OCI-LY7 (cell line): ENCODE results near the gene ITLN1.

Experiments
- EZH2phosphoT487 ChIP-seq: fragments of 200-600 bp; sonication (generic); IDR thresholded peaks from 2 replicates; pipeline ENCODE4 v1.6.1; 2018; ENCODE audit warnings: low read depth, borderline replicate concordance, mild to moderate bottlenecking, mixed run types, antibody characterized with exemption, low read length, moderate library complexity, mixed read lengths
- TF ChIP-seq, protein P1 (sequence below): fragments of 200-600 bp; sonication (generic); conservative IDR thresholded peaks from 2 replicates; pipeline ENCODE4 v1.5.1; 2014; ENCODE audit warnings: mild to moderate bottlenecking, antibody characterized with exemption, low read length, moderate library complexity, mixed read lengths

DNA sequence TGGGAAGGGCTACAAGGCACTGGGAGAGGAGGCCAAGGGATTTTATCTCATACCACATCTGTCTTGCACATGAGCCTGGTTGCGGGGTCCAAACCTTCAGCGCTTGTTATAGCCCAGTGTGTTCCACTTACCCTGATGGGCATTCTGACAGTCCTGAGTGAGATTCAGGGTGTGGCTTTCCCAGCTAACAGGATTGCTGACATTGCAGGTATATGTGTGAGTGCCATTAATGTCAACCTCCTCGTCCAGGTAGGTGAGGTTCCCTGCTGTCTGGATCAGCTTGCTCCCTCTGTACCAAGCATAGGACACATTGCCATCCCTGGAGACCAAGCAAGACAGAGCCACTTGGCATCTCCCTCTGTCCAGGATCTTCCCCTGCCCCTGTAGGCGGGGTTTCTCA, 43.9 kb downstream of the ITLN1 start:
- TF ChIP-seq, protein P1, sequence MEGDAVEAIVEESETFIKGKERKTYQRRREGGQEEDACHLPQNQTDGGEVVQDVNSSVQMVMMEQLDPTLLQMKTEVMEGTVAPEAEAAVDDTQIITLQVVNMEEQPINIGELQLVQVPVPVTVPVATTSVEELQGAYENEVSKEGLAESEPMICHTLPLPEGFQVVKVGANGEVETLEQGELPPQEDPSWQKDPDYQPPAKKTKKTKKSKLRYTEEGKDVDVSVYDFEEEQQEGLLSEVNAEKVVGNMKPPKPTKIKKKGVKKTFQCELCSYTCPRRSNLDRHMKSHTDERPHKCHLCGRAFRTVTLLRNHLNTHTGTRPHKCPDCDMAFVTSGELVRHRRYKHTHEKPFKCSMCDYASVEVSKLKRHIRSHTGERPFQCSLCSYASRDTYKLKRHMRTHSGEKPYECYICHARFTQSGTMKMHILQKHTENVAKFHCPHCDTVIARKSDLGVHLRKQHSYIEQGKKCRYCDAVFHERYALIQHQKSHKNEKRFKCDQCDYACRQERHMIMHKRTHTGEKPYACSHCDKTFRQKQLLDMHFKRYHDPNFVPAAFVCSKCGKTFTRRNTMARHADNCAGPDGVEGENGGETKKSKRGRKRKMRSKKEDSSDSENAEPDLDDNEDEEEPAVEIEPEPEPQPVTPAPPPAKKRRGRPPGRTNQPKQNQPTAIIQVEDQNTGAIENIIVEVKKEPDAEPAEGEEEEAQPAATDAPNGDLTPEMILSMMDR: no peak
- TF ChIP-seq EZH2phosphoT487: no peak
